ENCODE measurements around the gene CRNKL1. TPM values are rescaled to one million over a fixed set of nuclear protein-coding genes. Genes with fewer than 3 reads are reported as not detected.

The CRNKL1 gene
- total RNA-seq, 1 donor from 2014 or later: 24.6 TPM

GRCh38 chr20:19991308-19991707, 61.0 kb downstream of the CRNKL1 start:
- DNase-seq (ENCODE audit: low spot score): no peak
- peaks cover 4% of the 10 kb centered on the region for H3K36me3 Mint-ChIP-seq (ENCODE audit: low read depth, unreplicated experiment)
- no peak for TF ChIP-seq CTCF (IDR thresholded peaks at IDR 0.05; ENCODE audit: unreplicated experiment)
- peaks cover 19% of the 10 kb centered on the region for H3K4me1 Mint-ChIP-seq (ENCODE audit: unreplicated experiment)
- H3K27me3 Mint-ChIP-seq (ENCODE audit: unreplicated experiment): peaks cover 4% of the 10 kb centered on the region
- H3K9me3 Mint-ChIP-seq (ENCODE audit: unreplicated experiment): no peaks in the 10 kb centered on the region
- no peak overlapping the region for H3K27ac Mint-ChIP-seq (ENCODE audit: unreplicated experiment)
- no peak overlapping the region for H3K4me3 Mint-ChIP-seq (ENCODE audit: unreplicated experiment)

- Mint-ChIP-seq H3K27ac (ENCODE audit: unreplicated experiment) (no peak overlapping the region), H3K27me3 (ENCODE audit: unreplicated experiment) (peaks cover 4% of the 10 kb centered on the region), H3K36me3 (ENCODE audit: low read depth, unreplicated experiment) (peaks cover 4% of the 10 kb centered on the region)
These were observed 61.4 kb downstream of the CRNKL1 start for GRCh38 chr20:19990850-19991249.

GRCh38 chr20:19987046-19987445, 65.2 kb downstream of the CRNKL1 start:
- Mint-ChIP-seq H3K4me1 (ENCODE audit: unreplicated experiment) (peaks cover 5% of the 10 kb centered on the region), H3K4me3 (ENCODE audit: unreplicated experiment) (no peak overlapping the region), H3K27me3 (ENCODE audit: unreplicated experiment) (peaks cover 4% of the 10 kb centered on the region), H3K9me3 (ENCODE audit: unreplicated experiment) (no peaks in the 10 kb centered on the region), H3K27ac (ENCODE audit: unreplicated experiment) (no peak overlapping the region), H3K36me3 (ENCODE audit: low read depth, unreplicated experiment) (no peaks in the 10 kb centered on the region)
- no peak for DNase-seq (ENCODE audit: low spot score)
- TF ChIP-seq CTCF (IDR thresholded peaks at IDR 0.05; ENCODE audit: unreplicated experiment): no peak

More at GRCh38 chr20:19990850-19991249, 61.4 kb downstream of the CRNKL1 start:
- Mint-ChIP-seq H3K4me3 (ENCODE audit: unreplicated experiment) (no peak overlapping the region), H3K9me3 (ENCODE audit: unreplicated experiment) (no peaks in the 10 kb centered on the region), H3K4me1 (ENCODE audit: unreplicated experiment) (peaks cover 19% of the 10 kb centered on the region)
- no peak for TF ChIP-seq CTCF (IDR thresholded peaks at IDR 0.05; ENCODE audit: unreplicated experiment)
- no peak for DNase-seq (ENCODE audit: low spot score)

GRCh38 chr20:19986419-19986818, 65.8 kb downstream of the CRNKL1 start:
- Mint-ChIP-seq H3K36me3 (ENCODE audit: low read depth, unreplicated experiment) (no peaks in the 10 kb centered on the region), H3K27ac (ENCODE audit: unreplicated experiment) (no peak overlapping the region), H3K4me3 (ENCODE audit: unreplicated experiment) (no peak overlapping the region), H3K4me1 (ENCODE audit: unreplicated experiment) (peaks cover 5% of the 10 kb centered on the region), H3K27me3 (ENCODE audit: unreplicated experiment) (peaks cover 4% of the 10 kb centered on the region), H3K9me3 (ENCODE audit: unreplicated experiment) (no peaks in the 10 kb centered on the region)
- DNase-seq (ENCODE audit: low spot score): no peak
- no peak for TF ChIP-seq CTCF (IDR thresholded peaks at IDR 0.05; ENCODE audit: unreplicated experiment)

Other genes with a start within 250 kb of the CRNKL1 start
- gene NAA20, start 35.1 kb downstream of the CRNKL1 start, total RNA-seq (ENCODE audit: unreplicated experiment): 36.3 TPM
- gene CFAP61, start 66 bp upstream of the CRNKL1 start, total RNA-seq (ENCODE audit: unreplicated experiment): not detected

Measured in endothelial cell (in vitro differentiated cells).